SK-N-SH treated with all-trans-retinoic acid at 6 μM for 48 hours (cell line): ENCODE results near the gene PRRT3.
A peak's percentile ranks its signal among the peaks of the same experiment; 100 is the strongest.

Experiments
- ATAC-seq: fragments of 200-7000 bp; cut with Tn5 transposase; 3 replicates; pipeline ENCODE4 v1.9.1; 2020; ENCODE audit warnings: mild to moderate bottlenecking, moderate library complexity
- ARNTL ChIP-seq: fragments of 450-650 bp; formaldehyde crosslinking; IDR thresholded peaks from 2 replicates; pipeline ENCODE4 v1.5.0; 2020; ENCODE audit warnings: low read depth, mild to moderate bottlenecking, moderate library complexity, borderline replicate concordance
- BACH2 ChIP-seq: fragments of 250-450 bp; sonication (Bioruptor Pico); IDR thresholded peaks from 2 replicates; pipeline ENCODE4 v1.9.0; 2021; ENCODE audit warnings: mild to moderate bottlenecking, borderline replicate concordance
- ESRRG ChIP-seq: fragments of 250-450 bp; sonication (Bioruptor Pico); IDR thresholded peaks from 2 replicates; pipeline ENCODE4 v1.6.1; 2021; ENCODE audit warnings: mild to moderate bottlenecking
- GLIS3 ChIP-seq: fragments of 250-450 bp; sonication (Bioruptor Pico); IDR thresholded peaks from 2 replicates; pipeline ENCODE4 v1.5.0; 2020; ENCODE audit warnings: mild to moderate bottlenecking, moderate library complexity
- OSR1 ChIP-seq: fragments of 250-450 bp; sonication (Bioruptor Pico); IDR thresholded peaks from 2 replicates; pipeline ENCODE4 v1.8.0; 2022; ENCODE audit warnings: moderate library complexity, mild to moderate bottlenecking, inconsistent platforms
- RARB ChIP-seq: fragments of 250-450 bp; sonication (Bioruptor Pico); IDR thresholded peaks from 2 replicates; pipeline ENCODE4 v1.8.0; 2021; ENCODE audit warnings: mild to moderate bottlenecking, moderate library complexity
- SNAI2 ChIP-seq: fragments of 250-450 bp; sonication (Bioruptor Pico); IDR thresholded peaks from 2 replicates; pipeline ENCODE4 v1.5.0; 2020; ENCODE audit warnings: mild to moderate bottlenecking, moderate library complexity
- TCF4 ChIP-seq: fragments of 250-450 bp; sonication (Bioruptor Pico); IDR thresholded peaks from 2 replicates; pipeline ENCODE4 v1.8.0; 2021; ENCODE audit warnings: mild to moderate bottlenecking, moderate library complexity, borderline replicate concordance
- ZC3H10 ChIP-seq: fragments of 250-450 bp; sonication (Bioruptor Pico); IDR thresholded peaks from 2 replicates; pipeline ENCODE4 v1.5.1; 2021; ENCODE audit warnings: mild to moderate bottlenecking, moderate library complexity
- ZFP3 ChIP-seq: fragments of 250-450 bp; sonication (Bioruptor Pico); IDR thresholded peaks from 2 replicates; pipeline ENCODE4 v1.5.0; 2020; ENCODE audit warnings: mild to moderate bottlenecking, moderate library complexity
- ZFP30 ChIP-seq: fragments of 450-650 bp; formaldehyde crosslinking; IDR thresholded peaks from 2 replicates; pipeline ENCODE4 v1.5.0; 2022; ENCODE audit warnings: mild to moderate bottlenecking, moderate library complexity
- ZNF565 ChIP-seq: fragments of 450-650 bp; formaldehyde crosslinking; conservative IDR thresholded peaks from 2 replicates; pipeline ENCODE4 v1.5.0; 2020; ENCODE audit warnings: low read depth, mild to moderate bottlenecking, moderate library complexity
- ZNF70 ChIP-seq: fragments of 450-650 bp; formaldehyde crosslinking; IDR thresholded peaks from 2 replicates; pipeline ENCODE4 v1.5.0; 2020; ENCODE audit warnings: mild to moderate bottlenecking, moderate library complexity
- ZNF8 ChIP-seq: fragments of 450-650 bp; formaldehyde crosslinking; IDR thresholded peaks from 2 replicates; pipeline ENCODE4 v1.5.0; 2020; ENCODE audit warnings: mild to moderate bottlenecking, moderate library complexity
- TF ChIP-seq, protein P1 (sequence below): fragments of 250-450 bp; sonication (Bioruptor Pico); IDR thresholded peaks from 2 replicates; pipeline ENCODE4 v1.5.1; 2021; ENCODE audit warnings: mild to moderate bottlenecking, moderate library complexity
- TF ChIP-seq, protein P2 (sequence below): fragments of 250-450 bp; sonication (Bioruptor Pico); IDR thresholded peaks from 2 replicates; pipeline ENCODE4 v1.8.0; 2020; ENCODE audit warnings: mild to moderate bottlenecking, moderate library complexity, borderline replicate concordance
- TF ChIP-seq, protein P3 (sequence below): fragments of 250-450 bp; sonication (Bioruptor Pico); IDR thresholded peaks from 2 replicates; pipeline ENCODE4 v1.5.0; 2020; ENCODE audit warnings: mild to moderate bottlenecking, moderate library complexity
- TF ChIP-seq, protein P4 (sequence below): fragments of 250-450 bp; sonication (Bioruptor Pico); IDR thresholded peaks from 2 replicates; pipeline ENCODE4 v1.5.1; 2020; ENCODE audit warnings: low read depth, mild to moderate bottlenecking, moderate library complexity

Gene PRRT3

DNA sequence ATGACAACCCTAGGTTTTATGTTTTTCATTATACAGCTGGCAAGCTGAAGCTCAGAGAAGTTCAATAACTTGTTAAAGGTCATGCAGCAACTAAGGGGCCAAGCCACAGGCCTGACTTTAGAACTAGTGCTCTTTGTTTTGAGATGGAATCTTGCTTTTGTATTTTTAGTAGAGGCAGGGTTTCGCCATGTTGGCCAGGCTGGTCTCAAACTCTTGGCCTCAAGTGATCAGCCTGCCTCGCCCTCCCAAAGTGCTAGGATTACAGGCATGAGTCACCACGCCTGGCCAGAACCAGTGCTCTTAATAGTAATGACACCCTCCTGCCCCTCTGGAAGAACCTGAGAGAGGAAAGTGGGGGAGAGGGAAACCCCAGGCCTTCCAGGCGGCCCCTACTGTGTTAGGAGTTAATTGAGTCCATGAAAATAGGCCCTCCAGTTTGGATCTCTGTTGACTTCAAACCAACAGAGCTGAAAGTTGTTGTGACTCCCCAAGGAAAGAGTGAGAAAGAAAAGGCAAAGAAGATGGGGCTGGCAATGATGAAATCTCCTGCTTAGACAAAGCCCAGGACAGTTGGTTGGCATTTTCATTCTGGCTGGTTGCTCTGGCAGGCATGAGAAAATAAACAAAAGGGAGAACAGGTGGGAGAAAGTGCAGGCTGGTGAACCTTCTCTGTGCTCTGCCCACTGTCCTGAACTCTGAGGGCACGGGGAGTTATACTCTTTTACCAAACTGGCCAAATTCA is 3.6 kb upstream of the PRRT3 start:
- no peak for ATAC-seq
- TF ChIP-seq BACH2 (CRISPR knock-in tag) (no peak), RARB (no peak), ZNF8 (CRISPR knock-in tag) (no peak), SNAI2 (CRISPR knock-in tag) (no peak), ZFP30 (CRISPR knock-in tag) (no peak)
- TF ChIP-seq, protein P1, sequence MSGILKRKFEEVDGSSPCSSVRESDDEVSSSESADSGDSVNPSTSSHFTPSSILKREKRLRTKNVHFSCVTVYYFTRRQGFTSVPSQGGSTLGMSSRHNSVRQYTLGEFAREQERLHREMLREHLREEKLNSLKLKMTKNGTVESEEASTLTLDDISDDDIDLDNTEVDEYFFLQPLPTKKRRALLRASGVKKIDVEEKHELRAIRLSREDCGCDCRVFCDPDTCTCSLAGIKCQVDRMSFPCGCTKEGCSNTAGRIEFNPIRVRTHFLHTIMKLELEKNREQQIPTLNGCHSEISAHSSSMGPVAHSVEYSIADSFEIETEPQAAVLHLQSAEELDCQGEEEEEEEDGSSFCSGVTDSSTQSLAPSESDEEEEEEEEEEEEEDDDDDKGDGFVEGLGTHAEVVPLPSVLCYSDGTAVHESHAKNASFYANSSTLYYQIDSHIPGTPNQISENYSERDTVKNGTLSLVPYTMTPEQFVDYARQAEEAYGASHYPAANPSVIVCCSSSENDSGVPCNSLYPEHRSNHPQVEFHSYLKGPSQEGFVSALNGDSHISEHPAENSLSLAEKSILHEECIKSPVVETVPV (CRISPR knock-in tag): no peak
- TF ChIP-seq, protein P2, sequence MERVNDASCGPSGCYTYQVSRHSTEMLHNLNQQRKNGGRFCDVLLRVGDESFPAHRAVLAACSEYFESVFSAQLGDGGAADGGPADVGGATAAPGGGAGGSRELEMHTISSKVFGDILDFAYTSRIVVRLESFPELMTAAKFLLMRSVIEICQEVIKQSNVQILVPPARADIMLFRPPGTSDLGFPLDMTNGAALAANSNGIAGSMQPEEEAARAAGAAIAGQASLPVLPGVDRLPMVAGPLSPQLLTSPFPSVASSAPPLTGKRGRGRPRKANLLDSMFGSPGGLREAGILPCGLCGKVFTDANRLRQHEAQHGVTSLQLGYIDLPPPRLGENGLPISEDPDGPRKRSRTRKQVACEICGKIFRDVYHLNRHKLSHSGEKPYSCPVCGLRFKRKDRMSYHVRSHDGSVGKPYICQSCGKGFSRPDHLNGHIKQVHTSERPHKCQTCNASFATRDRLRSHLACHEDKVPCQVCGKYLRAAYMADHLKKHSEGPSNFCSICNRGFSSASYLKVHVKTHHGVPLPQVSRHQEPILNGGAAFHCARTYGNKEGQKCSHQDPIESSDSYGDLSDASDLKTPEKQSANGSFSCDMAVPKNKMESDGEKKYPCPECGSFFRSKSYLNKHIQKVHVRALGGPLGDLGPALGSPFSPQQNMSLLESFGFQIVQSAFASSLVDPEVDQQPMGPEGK (CRISPR knock-in tag): no peak
- TF ChIP-seq, all 23 proteins: peak for 0

DNA sequence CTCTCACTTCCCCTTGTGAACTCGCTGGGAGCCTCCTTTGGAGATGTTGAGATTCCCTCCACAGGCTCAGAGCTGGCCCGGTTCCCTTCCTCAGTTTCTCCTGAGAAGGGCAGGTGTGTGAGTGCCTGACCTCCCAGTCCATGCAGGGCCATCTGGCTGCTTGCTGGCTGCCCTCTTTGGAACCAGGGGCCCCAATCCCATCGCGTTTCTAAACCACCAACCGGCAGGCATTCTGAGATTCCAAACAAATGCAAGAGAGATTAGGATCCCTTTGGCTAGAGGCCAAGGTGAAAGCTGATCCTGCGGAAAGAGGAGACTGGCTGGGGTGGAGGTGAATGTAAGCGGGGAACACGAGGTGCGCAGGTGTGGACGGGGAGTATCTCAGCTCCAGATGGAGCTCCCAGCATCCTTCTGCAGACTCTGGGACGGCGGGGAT is 2.9 kb upstream of the PRRT3 start:
- TF ChIP-seq TCF4 (CRISPR knock-in tag) (no peak), BACH2 (CRISPR knock-in tag) (no peak), GLIS3 (CRISPR knock-in tag) (no peak), ZFP30 (CRISPR knock-in tag) (no peak), OSR1 (CRISPR knock-in tag) (no peak), ZFP3 (CRISPR knock-in tag) (no peak), ARNTL (CRISPR knock-in tag) (no peak), SNAI2 (CRISPR knock-in tag) (no peak), ZNF70 (no peak), ZC3H10 (no peak)
- TF ChIP-seq, protein P1 (CRISPR knock-in tag): no peak
- TF ChIP-seq, protein P2 (CRISPR knock-in tag): no peak
- TF ChIP-seq, protein P3, sequence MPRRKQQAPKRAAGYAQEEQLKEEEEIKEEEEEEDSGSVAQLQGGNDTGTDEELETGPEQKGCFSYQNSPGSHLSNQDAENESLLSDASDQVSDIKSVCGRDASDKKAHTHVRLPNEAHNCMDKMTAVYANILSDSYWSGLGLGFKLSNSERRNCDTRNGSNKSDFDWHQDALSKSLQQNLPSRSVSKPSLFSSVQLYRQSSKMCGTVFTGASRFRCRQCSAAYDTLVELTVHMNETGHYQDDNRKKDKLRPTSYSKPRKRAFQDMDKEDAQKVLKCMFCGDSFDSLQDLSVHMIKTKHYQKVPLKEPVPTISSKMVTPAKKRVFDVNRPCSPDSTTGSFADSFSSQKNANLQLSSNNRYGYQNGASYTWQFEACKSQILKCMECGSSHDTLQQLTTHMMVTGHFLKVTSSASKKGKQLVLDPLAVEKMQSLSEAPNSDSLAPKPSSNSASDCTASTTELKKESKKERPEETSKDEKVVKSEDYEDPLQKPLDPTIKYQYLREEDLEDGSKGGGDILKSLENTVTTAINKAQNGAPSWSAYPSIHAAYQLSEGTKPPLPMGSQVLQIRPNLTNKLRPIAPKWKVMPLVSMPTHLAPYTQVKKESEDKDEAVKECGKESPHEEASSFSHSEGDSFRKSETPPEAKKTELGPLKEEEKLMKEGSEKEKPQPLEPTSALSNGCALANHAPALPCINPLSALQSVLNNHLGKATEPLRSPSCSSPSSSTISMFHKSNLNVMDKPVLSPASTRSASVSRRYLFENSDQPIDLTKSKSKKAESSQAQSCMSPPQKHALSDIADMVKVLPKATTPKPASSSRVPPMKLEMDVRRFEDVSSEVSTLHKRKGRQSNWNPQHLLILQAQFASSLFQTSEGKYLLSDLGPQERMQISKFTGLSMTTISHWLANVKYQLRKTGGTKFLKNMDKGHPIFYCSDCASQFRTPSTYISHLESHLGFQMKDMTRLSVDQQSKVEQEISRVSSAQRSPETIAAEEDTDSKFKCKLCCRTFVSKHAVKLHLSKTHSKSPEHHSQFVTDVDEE (CRISPR knock-in tag): no peak
- TF ChIP-seq, protein P4, sequence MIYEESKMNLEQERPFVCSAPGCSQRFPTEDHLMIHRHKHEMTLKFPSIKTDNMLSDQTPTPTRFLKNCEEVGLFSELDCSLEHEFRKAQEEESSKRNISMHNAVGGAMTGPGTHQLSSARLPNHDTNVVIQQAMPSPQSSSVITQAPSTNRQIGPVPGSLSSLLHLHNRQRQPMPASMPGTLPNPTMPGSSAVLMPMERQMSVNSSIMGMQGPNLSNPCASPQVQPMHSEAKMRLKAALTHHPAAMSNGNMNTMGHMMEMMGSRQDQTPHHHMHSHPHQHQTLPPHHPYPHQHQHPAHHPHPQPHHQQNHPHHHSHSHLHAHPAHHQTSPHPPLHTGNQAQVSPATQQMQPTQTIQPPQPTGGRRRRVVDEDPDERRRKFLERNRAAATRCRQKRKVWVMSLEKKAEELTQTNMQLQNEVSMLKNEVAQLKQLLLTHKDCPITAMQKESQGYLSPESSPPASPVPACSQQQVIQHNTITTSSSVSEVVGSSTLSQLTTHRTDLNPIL: no peak
- ATAC-seq: peak; percentile 5; the same call in 2 of the 3 replicates

DNA sequence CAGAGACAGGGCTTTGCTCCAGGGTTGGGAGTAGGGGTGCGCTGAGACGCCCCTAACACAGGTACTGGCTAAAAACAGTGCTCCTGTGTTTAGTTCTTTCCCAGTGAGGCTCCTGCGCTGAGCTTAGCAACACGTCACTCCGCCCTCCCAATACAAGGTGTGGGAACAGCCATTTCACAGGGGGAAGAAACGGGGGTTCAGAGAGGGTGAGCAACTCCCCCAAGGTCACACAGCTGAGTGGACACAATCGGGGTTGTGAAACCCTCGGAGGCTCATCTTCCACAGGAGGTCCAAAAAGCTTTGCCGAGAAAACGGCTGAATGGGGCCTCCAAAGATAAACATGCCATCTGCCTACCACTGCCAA is 628 bp downstream of the PRRT3 start:
- TF ChIP-seq, protein P3 (CRISPR knock-in tag): no peak
- TF ChIP-seq ZNF8 (CRISPR knock-in tag) (no peak), ZNF565 (CRISPR knock-in tag) (no peak), TCF4 (CRISPR knock-in tag) (no peak), GLIS3 (CRISPR knock-in tag) (no peak), ESRRG (CRISPR knock-in tag) (no peak)
- TF ChIP-seq, all 23 proteins: peak for 0
- ATAC-seq: no peak
